ENCODE measurements around the gene MCF2L.

The MCF2L gene

GRCh38 chr13:112964971-112965492 is 4.0 kb upstream of the MCF2L start:
- no peak overlapping the region for H3K4me3 ChIP-seq (replicated peaks; ENCODE audit: insufficient read depth, low read length)
- no peak overlapping the region for H3K27ac ChIP-seq (replicated peaks)
- TF ChIP-seq, protein P1, sequence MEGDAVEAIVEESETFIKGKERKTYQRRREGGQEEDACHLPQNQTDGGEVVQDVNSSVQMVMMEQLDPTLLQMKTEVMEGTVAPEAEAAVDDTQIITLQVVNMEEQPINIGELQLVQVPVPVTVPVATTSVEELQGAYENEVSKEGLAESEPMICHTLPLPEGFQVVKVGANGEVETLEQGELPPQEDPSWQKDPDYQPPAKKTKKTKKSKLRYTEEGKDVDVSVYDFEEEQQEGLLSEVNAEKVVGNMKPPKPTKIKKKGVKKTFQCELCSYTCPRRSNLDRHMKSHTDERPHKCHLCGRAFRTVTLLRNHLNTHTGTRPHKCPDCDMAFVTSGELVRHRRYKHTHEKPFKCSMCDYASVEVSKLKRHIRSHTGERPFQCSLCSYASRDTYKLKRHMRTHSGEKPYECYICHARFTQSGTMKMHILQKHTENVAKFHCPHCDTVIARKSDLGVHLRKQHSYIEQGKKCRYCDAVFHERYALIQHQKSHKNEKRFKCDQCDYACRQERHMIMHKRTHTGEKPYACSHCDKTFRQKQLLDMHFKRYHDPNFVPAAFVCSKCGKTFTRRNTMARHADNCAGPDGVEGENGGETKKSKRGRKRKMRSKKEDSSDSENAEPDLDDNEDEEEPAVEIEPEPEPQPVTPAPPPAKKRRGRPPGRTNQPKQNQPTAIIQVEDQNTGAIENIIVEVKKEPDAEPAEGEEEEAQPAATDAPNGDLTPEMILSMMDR (IDR thresholded peaks at IDR 0.05; ENCODE audit: insufficient read depth, low read length), result no peak
- TF ChIP-seq SPI1 (IDR thresholded peaks at IDR 0.05; ENCODE audit: borderline replicate concordance, low read depth) (no peak), POLR2AphosphoS5 (IDR thresholded peaks at IDR 0.05; ENCODE audit: low read depth) (no peak), GABPA (IDR thresholded peaks at IDR 0.05; ENCODE audit: low read depth) (no peak), REST (IDR thresholded peaks at IDR 0.05; ENCODE audit: insufficient replicate concordance, low read depth) (no peak)
- no peak for DNase-seq (ENCODE audit: low read depth in 1 of 2, low spot score in 1 of 2)
- peaks cover 35% of the 10 kb centered on the region for H3K27me3 ChIP-seq (ENCODE audit: insufficient read depth, poor library complexity, severe bottlenecking)

- no peak for TF ChIP-seq SPI1 (IDR thresholded peaks at IDR 0.05; ENCODE audit: borderline replicate concordance, low read depth)
- TF ChIP-seq GABPA (IDR thresholded peaks at IDR 0.05; ENCODE audit: low read depth), result no peak
- TF ChIP-seq, protein P1 (IDR thresholded peaks at IDR 0.05; ENCODE audit: insufficient read depth, low read length), result no peak
- no peak for TF ChIP-seq POLR2AphosphoS5 (IDR thresholded peaks at IDR 0.05; ENCODE audit: low read depth)
- Histone ChIP-seq H3K4me3 (replicated peaks; ENCODE audit: insufficient read depth, low read length) (no peak overlapping the region), H3K27me3 (ENCODE audit: insufficient read depth, poor library complexity, severe bottlenecking) (peaks cover 39% of the 10 kb centered on the region), H3K27ac (replicated peaks) (no peak overlapping the region)
- no peak for DNase-seq (ENCODE audit: low read depth in 1 of 2, low spot score in 1 of 2)
These were observed 3.4 kb upstream of the MCF2L start for GRCh38 chr13:112965573-112966115.

DNA sequence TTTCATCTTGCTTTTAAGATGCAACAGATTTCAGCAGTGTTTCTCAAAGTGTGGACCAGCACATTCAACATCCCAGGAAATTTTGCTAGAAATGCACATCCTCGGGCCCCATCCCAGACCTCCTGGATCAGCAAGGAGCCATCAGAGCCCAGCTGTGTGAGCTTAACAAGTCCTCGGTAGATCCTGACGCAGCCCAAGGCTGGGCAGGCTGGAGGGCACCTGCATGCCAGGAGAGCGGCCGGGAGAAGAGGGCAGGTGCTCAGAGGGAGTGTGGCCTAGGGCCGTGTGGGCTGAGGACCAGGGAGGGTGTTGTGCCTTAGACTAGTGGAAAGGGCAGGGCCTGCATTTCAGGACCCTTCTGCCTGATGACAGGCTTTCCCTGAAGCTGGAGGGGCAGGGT is 2.2 kb upstream of the MCF2L start:
- peaks cover 45% of the 10 kb centered on the region for H3K27me3 ChIP-seq (ENCODE audit: insufficient read depth, poor library complexity, severe bottlenecking)

More for the DNA sequence above, 2.2 kb upstream of the MCF2L start:
- TF ChIP-seq SPI1 (IDR thresholded peaks at IDR 0.05; ENCODE audit: borderline replicate concordance, low read depth) (no peak), GABPA (IDR thresholded peaks at IDR 0.05; ENCODE audit: low read depth) (no peak), REST (IDR thresholded peaks at IDR 0.05; ENCODE audit: insufficient replicate concordance, low read depth) (no peak), POLR2AphosphoS5 (IDR thresholded peaks at IDR 0.05; ENCODE audit: low read depth) (no peak)
- TF ChIP-seq, protein P1 (IDR thresholded peaks at IDR 0.05; ENCODE audit: insufficient read depth, low read length), result no peak
- Histone ChIP-seq H3K27ac (replicated peaks) (no peak overlapping the region), H3K4me3 (replicated peaks; ENCODE audit: insufficient read depth, low read length) (no peak overlapping the region)
- DNase-seq (ENCODE audit: low read depth in 1 of 2, low spot score in 1 of 2), result no peak

Data from HL-60 (cell line).